HepG2 (cell line): Measurements from ENCODE around the gene KCNIP3. TPM values are rescaled to one million over a fixed set of nuclear protein-coding genes. Genes with fewer than 3 reads are reported as not detected.

Experiments used
- ATAC-seq: fragments of 200-7000 bp; cut with Tn5 transposase; 3 replicates; pipeline ENCODE4 v1.9.1; 2020; ENCODE audit warnings: mild to moderate bottlenecking, moderate library complexity
- BruUV-seq: library from RNA; stranded (reverse); fragments of 400-500 nt; replicated peaks from 2 replicates; lab custom pipeline; 2021; lab: Mats Ljungman, UMichigan
- CTCF ChIA-PET: fragments of 300-600 bp; formaldehyde crosslinking; extraction: SDS; loops from one replicate; lab custom pipeline; 2021; ENCODE audit warnings: low total read pairs, inconsistent platforms, low intra/inter-chr PET ratio; lab: Yijun Ruan, JAX
- POLR2A ChIA-PET: fragments of 350-600 bp; sonication (Branson Sonifier 250); formaldehyde crosslinking; loops from one replicate; lab custom pipeline; 2020; ENCODE audit warnings: antibody characterized with exemption, inconsistent platforms; lab: Yijun Ruan, JAX
- DNase-seq: peaks from one replicate; pipeline ENCODE4 v3.0.0-alpha.2; 2015; ENCODE audit warnings: low spot score
- FAIRE-seq: peaks from 3 replicates; lab custom pipeline; 2011; peaks lifted over from hg19 to GRCh38; lab: Jason Lieb, UNC
- H2AFZ ChIP-seq: one replicate; pipeline ENCODE4 v1.6.1; 2011; ENCODE audit warnings: low read length, inconsistent platforms
- H3K27ac ChIP-seq: fragments of 300-600 bp; 3 replicates; pipeline ENCODE4 v1.8.0; 2011; ENCODE audit warnings: mixed run types, mild to moderate bottlenecking, mixed read lengths, low read length, inconsistent platforms; ENCODE audit not compliant: insufficient read depth; ENCODE audit errors: extremely low read length
- H3K27me3 ChIP-seq, 2 experiments: fragments of 200-600 bp in 1 of 2; 2 replicates in 1 of 2; 3 replicates in 1 of 2; pipeline versions ENCODE4 v1.6.0 to v1.8.0; 2011; ENCODE audit warnings: low read length in 2 of 2, mild to moderate bottlenecking in 2 of 2, moderate library complexity in 2 of 2, inconsistent platforms in 1 of 2; ENCODE audit not compliant: insufficient read depth in 2 of 2, control insufficient read depth in 1 of 2
- H3K36me3 ChIP-seq, 2 experiments: fragments of 200-600 bp in 1 of 2; replicated peaks in 1 of 2; 2 replicates in 1 of 2; 3 replicates in 1 of 2; pipeline versions ENCODE4 v1.5.1 to v1.8.0; 2011; ENCODE audit warnings: low read length in 2 of 2, inconsistent platforms in 1 of 2; ENCODE audit not compliant: insufficient read depth in 2 of 2, control insufficient read depth in 1 of 2
- H3K4me1 ChIP-seq: 2 replicates; pipeline ENCODE4 v1.5.1; 2012; ENCODE audit warnings: low read length, inconsistent platforms; ENCODE audit not compliant: insufficient read depth
- H3K4me2 ChIP-seq: 2 replicates; pipeline ENCODE4 v1.6.0; 2011; ENCODE audit warnings: low read depth, low read length, inconsistent platforms
- H3K4me3 ChIP-seq, 3 experiments: fragments of 200-600 bp in 1 of 3; sonication (generic), shearing (Covaris generic) in 1 of 3; replicated peaks in 1 of 3; 2 replicates each; pipeline ENCODE4 v1.5.1; 2011 to 2016; ENCODE audit warnings: low read length in 3 of 3, inconsistent platforms in 2 of 3, low read depth in 2 of 3, mild to moderate bottlenecking in 2 of 3, control low read depth in 1 of 3, mixed read lengths in 1 of 3; ENCODE audit not compliant: insufficient read depth in 1 of 3
- H3K79me2 ChIP-seq: one replicate; pipeline ENCODE4 v1.6.1; 2011; ENCODE audit warnings: low read length, inconsistent platforms; ENCODE audit not compliant: insufficient read depth
- H3K9ac ChIP-seq: 2 replicates; pipeline ENCODE4 v1.6.0; 2011; ENCODE audit warnings: mild to moderate bottlenecking, low read depth, low read length, inconsistent platforms; ENCODE audit not compliant: insufficient read depth
- H3K9me3 ChIP-seq: 2 replicates; pipeline ENCODE4 v1.5.1; 2012; ENCODE audit warnings: mild to moderate bottlenecking, low read length
- H4K20me1 ChIP-seq: 2 replicates; pipeline ENCODE4 v1.6.0; 2011; ENCODE audit warnings: inconsistent platforms, mild to moderate bottlenecking, low read length, moderate library complexity; ENCODE audit not compliant: insufficient read depth
- ADNP ChIP-seq: sonication (generic); formaldehyde crosslinking; IDR thresholded peaks from 2 replicates; pipeline ENCODE4 v1.4.0; 2020; ENCODE audit warnings: missing genetic modification reagents
- DNMT1 ChIP-seq: sonication (generic); formaldehyde crosslinking; IDR thresholded peaks from 2 replicates; pipeline ENCODE4 v1.5.1; 2020; ENCODE audit warnings: mild to moderate bottlenecking, missing genetic modification reagents
- ELF4 ChIP-seq: sonication (generic); formaldehyde crosslinking; IDR thresholded peaks from 2 replicates; pipeline ENCODE4 v1.5.0; 2020; ENCODE audit warnings: missing genetic modification reagents, mild to moderate bottlenecking, moderate library complexity, borderline replicate concordance
- ETV6 ChIP-seq: sonication (generic); formaldehyde crosslinking; conservative IDR thresholded peaks from 2 replicates; pipeline ENCODE4 v1.4.0; 2020; ENCODE audit warnings: missing genetic modification reagents
- FOXC1 ChIP-seq: sonication (generic); formaldehyde crosslinking; IDR thresholded peaks from 2 replicates; pipeline ENCODE4 v1.8.0; 2022; ENCODE audit warnings: mild to moderate bottlenecking, missing genetic modification reagents, borderline replicate concordance
- FOXJ3 ChIP-seq: sonication (generic); formaldehyde crosslinking; IDR thresholded peaks from 2 replicates; pipeline ENCODE4 v1.4.0; 2020; ENCODE audit warnings: missing genetic modification reagents, mild to moderate bottlenecking, borderline replicate concordance
- FOXO1 ChIP-seq: sonication (generic); formaldehyde crosslinking; IDR thresholded peaks from 2 replicates; pipeline ENCODE4 v1.4.0; 2020; ENCODE audit warnings: missing genetic modification reagents
- HOXA9 ChIP-seq: sonication (generic); formaldehyde crosslinking; IDR thresholded peaks from 2 replicates; pipeline ENCODE4 v1.8.1; 2022; ENCODE audit warnings: missing genetic modification reagents, mild to moderate bottlenecking, moderate library complexity, borderline replicate concordance
- POGZ ChIP-seq: sonication (generic); formaldehyde crosslinking; IDR thresholded peaks from 2 replicates; pipeline ENCODE4 v1.4.0; 2020; ENCODE audit warnings: mild to moderate bottlenecking, missing genetic modification reagents
- XRCC5 ChIP-seq: fragments of 200-400 bp; formaldehyde crosslinking; optimal IDR thresholded peaks from 2 replicates; pipeline ENCODE3; 2017; ENCODE audit warnings: mild to moderate bottlenecking, low read length
- YEATS2 ChIP-seq: sonication (generic); formaldehyde crosslinking; IDR thresholded peaks from 2 replicates; pipeline ENCODE4 v1.4.0; 2020; ENCODE audit warnings: missing genetic modification reagents, borderline replicate concordance
- ZBTB42 ChIP-seq: sonication (generic); formaldehyde crosslinking; IDR thresholded peaks from 2 replicates; pipeline ENCODE4 v1.5.0; 2020; ENCODE audit warnings: mild to moderate bottlenecking, missing genetic modification reagents
- ZNF180 ChIP-seq: sonication (generic); formaldehyde crosslinking; IDR thresholded peaks from 2 replicates; pipeline ENCODE4 v1.4.0; 2020; ENCODE audit warnings: low read depth, missing genetic modification reagents, borderline replicate concordance
- ZNF317 ChIP-seq: sonication (generic); formaldehyde crosslinking; IDR thresholded peaks from 2 replicates; pipeline ENCODE4 v1.5.0; 2020; ENCODE audit warnings: mild to moderate bottlenecking, missing genetic modification reagents
- ZNF788 ChIP-seq: sonication (generic); formaldehyde crosslinking; IDR thresholded peaks from 2 replicates; pipeline ENCODE4 v1.5.0; 2020; ENCODE audit warnings: mild to moderate bottlenecking, missing genetic modification reagents, borderline replicate concordance
- WGBS: methylation state at CpG from one replicate; pipeline ENCODE4 v1.1.6; 2017; ENCODE audit warnings: low lambda C conversion rate; 5-methylcytosine and 5-hydroxymethylcytosine counted together
- in situ Hi-C: cut with HindIII; loops from 2 replicates; pipeline ENCODE4 v1.10.0; 2017; ENCODE audit warnings: low pct_unique_long_range_greater_than_20kb; ENCODE audit not compliant: extremely low pct_ligation_motif_present
- intact Hi-C: fragments of 100-400 bp; cut with micrococcal nuclease; formaldehyde crosslinking; loops from one replicate; pipeline ENCODE4 v1.10.0; 2022; ENCODE audit not compliant: unreplicated experiment
- polyA plus RNA-seq, 8 experiments: library from polyadenylated mRNA; depleted of rRNA in 3 of 8; stranded (reverse) in 7 of 8; unstranded in 1 of 8; fragments of >200 nt; fragmentation: Illumina TruSeq in 4 of 8; extraction: Trizol in 4 of 8; gene quantifications; 2 replicates each; pipeline versions ENCODE4 v1.2.1 to v1.2.3, GENCODE V29; 2011 to 2016; ENCODE audit warnings: low read depth in 4 of 8, missing spikeins in 1 of 8, mixed read lengths in 1 of 8; ENCODE audit not compliant: insufficient read depth in 1 of 8
- total RNA-seq, 5 experiments: library from RNA; depleted of rRNA; stranded (reverse); fragments of >200 nt; fragmentation: Illumina TruSeq; extraction: Trizol; gene quantifications; 2 replicates each; pipeline ENCODE4 v1.2.3, GENCODE V29; 2016; ENCODE audit warnings: low read depth in 1 of 5
- TF ChIP-seq, protein P1 (sequence below): sonication (generic); formaldehyde crosslinking; IDR thresholded peaks from 2 replicates; pipeline ENCODE4 v1.9.0; 2021; ENCODE audit warnings: missing genetic modification reagents, borderline replicate concordance
- TF ChIP-seq, protein P2 (sequence below): sonication (generic); formaldehyde crosslinking; IDR thresholded peaks from 2 replicates; pipeline ENCODE4 v1.4.0; 2020; ENCODE audit warnings: low read depth, mild to moderate bottlenecking, missing genetic modification reagents
- TF ChIP-seq, protein P3 (sequence below): sonication (generic); formaldehyde crosslinking; IDR thresholded peaks from 2 replicates; pipeline ENCODE4 v1.5.1; 2020; ENCODE audit warnings: mild to moderate bottlenecking, missing genetic modification reagents

Gene KCNIP3
- total and polyA plus RNA-seq, 2 of the 13 experiments (the other 11 are each of a cell fraction or from before 2014, with no cell fraction given): not detected

DNA sequence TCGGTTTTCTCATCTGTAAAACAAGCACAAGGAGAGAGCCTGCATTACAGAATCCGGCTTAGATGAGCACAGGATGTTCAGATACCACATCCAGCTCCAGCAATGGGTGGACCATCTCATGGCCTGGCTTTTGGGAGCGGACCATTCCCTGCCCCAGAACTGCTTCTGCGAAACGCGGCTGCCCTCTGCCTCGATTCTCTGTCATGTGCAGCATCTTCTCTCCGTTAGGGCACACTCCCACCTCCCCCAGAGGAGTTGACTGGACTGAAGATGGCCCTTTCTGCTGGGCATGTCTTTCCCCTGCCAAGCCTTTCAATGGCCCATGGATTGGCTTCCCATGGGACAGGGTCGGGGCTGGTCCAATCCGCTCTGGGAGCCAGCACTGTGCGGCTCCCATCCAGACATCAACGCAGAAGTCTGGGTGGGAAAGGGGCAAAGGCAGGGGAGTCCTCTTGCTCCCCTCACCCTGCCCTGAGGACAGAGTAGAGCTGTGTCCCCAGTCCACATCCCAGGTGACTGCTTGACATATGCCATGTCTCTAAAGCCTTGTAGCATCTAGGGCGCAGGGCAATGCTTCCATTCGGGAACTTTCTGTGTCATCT, 91.0 kb downstream of the KCNIP3 start (continued):
- TF ChIP-seq HOXA9 (no peak), POGZ (CRISPR knock-in tag) (no peak), FOXC1 (CRISPR knock-in tag) (no peak), ADNP (CRISPR knock-in tag) (no peak), ETV6 (CRISPR knock-in tag) (no peak), ELF4 (CRISPR knock-in tag) (no peak), FOXJ3 (CRISPR knock-in tag) (no peak), YEATS2 (CRISPR knock-in tag) (no peak)
- TF ChIP-seq, all 625 proteins: peak for 0

DNA sequence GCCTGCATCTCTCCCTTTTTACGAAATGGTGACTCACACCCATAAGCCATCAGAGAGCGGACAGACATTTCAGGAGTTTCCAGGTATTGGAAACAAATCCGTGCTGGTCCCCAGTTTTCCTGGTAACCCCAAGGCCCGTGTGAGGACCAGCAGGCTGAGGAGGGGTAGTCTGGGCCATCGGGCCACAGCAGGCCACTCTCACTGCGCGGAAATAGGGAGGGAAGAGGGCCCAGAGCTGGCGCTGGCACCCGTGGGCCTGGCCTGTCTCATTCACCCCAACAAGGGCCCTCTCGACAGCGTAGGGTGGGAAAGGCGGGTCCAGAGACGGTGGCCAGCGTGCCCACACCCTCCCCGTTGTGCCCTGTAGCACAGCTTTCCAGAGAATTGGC, 91.7 kb downstream of the KCNIP3 start:
- no peaks in the 10 kb centered on the region for H3K36me3 ChIP-seq
- H3K9ac ChIP-seq: no peak overlapping the region
- H2AFZ ChIP-seq: no peak overlapping the region
- no peaks in the 10 kb centered on the region for H3K27me3 ChIP-seq
- H3K4me2 ChIP-seq: peak overlapping the region; percentile 8; the same call in 1 of the 2 replicates
- ChIA-PET POLR2A (interaction anchor here (1.0 to 7.7 kb wide), 2 partner anchors 14 to 28 kb away, joined by 3 to 110 read pairs; partner anchors contain the start of gene FAHD2A), CTCF (interaction anchor here (0.8 to 1.9 kb wide), 2 partner anchors 14 to 340 kb away, joined by 3 to 9 read pairs; partner anchors contain the start of gene FAHD2A)
- intact Hi-C loops: no loop called here
- no peaks in the 10 kb centered on the region for H3K9me3 ChIP-seq
- peaks cover 71% of the 10 kb centered on the region for H3K4me1 ChIP-seq
- no peak for DNase-seq
- no peaks in the 10 kb centered on the region for H3K79me2 ChIP-seq
- H3K27ac ChIP-seq: no peak overlapping the region
- no peaks in the 10 kb centered on the region for H4K20me1 ChIP-seq
- in situ Hi-C loops: no loop called here
- no peak overlapping the region for H3K4me3 ChIP-seq
- 61% methylated on average over 11 of the region's 15 CpGs for WGBS
- ATAC-seq: no peak
- no TSS peak for BruUV-seq
- FAIRE-seq: no peak
- TF ChIP-seq FOXO1 (CRISPR knock-in tag) (no peak), ZNF180 (CRISPR knock-in tag) (no peak), ZBTB42 (CRISPR knock-in tag) (no peak), XRCC5 (no peak), ZNF317 (CRISPR knock-in tag) (no peak), ZNF788 (CRISPR knock-in tag) (peak; percentile 26; the same call in 1 of the 2 replicates), DNMT1 (CRISPR knock-in tag) (no peak)
- TF ChIP-seq, protein P1, sequence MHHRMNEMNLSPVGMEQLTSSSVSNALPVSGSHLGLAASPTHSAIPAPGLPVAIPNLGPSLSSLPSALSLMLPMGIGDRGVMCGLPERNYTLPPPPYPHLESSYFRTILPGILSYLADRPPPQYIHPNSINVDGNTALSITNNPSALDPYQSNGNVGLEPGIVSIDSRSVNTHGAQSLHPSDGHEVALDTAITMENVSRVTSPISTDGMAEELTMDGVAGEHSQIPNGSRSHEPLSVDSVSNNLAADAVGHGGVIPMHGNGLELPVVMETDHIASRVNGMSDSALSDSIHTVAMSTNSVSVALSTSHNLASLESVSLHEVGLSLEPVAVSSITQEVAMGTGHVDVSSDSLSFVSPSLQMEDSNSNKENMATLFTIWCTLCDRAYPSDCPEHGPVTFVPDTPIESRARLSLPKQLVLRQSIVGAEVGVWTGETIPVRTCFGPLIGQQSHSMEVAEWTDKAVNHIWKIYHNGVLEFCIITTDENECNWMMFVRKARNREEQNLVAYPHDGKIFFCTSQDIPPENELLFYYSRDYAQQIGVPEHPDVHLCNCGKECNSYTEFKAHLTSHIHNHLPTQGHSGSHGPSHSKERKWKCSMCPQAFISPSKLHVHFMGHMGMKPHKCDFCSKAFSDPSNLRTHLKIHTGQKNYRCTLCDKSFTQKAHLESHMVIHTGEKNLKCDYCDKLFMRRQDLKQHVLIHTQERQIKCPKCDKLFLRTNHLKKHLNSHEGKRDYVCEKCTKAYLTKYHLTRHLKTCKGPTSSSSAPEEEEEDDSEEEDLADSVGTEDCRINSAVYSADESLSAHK (CRISPR knock-in tag): no peak
- TF ChIP-seq, protein P2, sequence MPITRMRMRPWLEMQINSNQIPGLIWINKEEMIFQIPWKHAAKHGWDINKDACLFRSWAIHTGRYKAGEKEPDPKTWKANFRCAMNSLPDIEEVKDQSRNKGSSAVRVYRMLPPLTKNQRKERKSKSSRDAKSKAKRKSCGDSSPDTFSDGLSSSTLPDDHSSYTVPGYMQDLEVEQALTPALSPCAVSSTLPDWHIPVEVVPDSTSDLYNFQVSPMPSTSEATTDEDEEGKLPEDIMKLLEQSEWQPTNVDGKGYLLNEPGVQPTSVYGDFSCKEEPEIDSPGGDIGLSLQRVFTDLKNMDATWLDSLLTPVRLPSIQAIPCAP: no peak
- TF ChIP-seq, protein P3, sequence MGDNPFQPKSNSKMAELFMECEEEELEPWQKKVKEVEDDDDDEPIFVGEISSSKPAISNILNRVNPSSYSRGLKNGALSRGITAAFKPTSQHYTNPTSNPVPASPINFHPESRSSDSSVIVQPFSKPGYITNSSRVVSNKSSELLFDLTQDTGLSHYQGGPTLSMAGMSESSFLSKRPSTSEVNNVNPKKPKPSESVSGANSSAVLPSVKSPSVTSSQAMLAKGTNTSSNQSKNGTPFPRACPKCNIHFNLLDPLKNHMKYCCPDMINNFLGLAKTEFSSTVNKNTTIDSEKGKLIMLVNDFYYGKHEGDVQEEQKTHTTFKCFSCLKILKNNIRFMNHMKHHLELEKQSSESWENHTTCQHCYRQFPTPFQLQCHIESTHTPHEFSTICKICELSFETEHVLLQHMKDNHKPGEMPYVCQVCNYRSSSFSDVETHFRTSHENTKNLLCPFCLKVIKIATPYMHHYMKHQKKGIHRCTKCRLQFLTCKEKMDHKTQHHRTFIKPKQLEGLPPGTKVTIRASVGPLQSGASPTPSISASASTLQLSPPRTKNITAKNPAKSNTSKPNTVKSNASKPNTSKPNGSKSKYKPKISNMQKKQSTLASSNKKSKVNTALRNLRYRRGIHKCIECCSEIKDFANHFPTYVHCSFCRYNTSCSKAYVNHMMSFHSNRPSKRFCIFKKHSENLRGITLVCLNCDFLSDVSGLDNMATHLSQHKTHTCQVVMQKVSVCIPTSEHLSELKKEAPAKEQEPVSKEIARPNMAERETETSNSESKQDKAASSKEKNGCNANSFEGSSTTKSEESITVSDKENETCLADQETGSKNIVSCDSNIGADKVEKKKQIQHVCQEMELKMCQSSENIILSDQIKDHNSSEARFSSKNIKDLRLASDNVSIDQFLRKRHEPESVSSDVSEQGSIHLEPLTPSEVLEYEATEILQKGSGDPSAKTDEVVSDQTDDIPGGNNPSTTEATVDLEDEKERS: no peak
